GM18508 (cell line): ENCODE data around the gene PFDN1.
A peak's percentile ranks its signal among the peaks of the same experiment; 100 is the strongest.

ENCODE experiments used
- ATAC-seq: cut with Tn5 transposase; IDR thresholded peaks from one replicate; pipeline ENCODE4 v1.9.1; 2021; ENCODE audit warnings: moderate number of reproducible peaks; ENCODE audit not compliant: insufficient read depth, unreplicated experiment

PFDN1 gene

GRCh38 chr5:140329739-140330481 lies 27.0 kb upstream of the PFDN1 start:
- ATAC-seq, result no peak

GRCh38 chr5:140328036-140328764 lies 25.3 kb upstream of the PFDN1 start:
- ATAC-seq, result no peak

GRCh38 chr5:140327589-140327988 lies 24.7 kb upstream of the PFDN1 start:
- ATAC-seq, result no peak

- ATAC-seq, result no peak
Measured at GRCh38 chr5:140325486-140325885, 22.6 kb upstream of the PFDN1 start.

DNA sequence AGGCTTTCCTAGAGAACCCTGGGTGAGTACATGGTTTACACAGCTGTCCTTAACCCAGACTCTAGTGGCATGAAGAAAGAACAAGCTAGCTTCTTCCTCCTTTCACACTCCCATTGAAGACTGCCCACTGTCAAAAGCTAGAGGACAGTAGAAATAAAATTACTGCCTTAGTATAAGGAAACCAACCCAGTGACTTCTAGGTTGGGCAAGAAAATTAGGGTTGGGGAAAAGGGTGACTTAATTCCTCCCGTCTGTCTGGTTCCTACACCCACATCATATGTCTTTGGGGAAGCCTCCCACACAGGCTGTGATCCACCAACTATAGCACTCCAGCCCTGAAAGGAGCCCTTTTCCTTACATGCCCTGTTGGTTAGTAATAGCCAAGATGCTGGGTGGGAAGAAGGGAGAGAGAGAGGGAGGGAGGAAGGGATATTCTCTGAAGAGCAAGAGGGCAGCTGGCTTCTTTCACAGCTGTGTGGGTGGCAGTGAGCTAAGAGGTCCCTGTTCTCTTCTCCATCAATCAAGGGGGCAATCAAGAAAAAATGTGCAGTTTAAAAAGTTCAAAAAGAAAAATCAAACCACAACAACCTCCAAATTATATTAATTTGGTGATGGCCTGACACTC lies 21.8 kb upstream of the PFDN1 start:
- ATAC-seq, result no peak

DNA sequence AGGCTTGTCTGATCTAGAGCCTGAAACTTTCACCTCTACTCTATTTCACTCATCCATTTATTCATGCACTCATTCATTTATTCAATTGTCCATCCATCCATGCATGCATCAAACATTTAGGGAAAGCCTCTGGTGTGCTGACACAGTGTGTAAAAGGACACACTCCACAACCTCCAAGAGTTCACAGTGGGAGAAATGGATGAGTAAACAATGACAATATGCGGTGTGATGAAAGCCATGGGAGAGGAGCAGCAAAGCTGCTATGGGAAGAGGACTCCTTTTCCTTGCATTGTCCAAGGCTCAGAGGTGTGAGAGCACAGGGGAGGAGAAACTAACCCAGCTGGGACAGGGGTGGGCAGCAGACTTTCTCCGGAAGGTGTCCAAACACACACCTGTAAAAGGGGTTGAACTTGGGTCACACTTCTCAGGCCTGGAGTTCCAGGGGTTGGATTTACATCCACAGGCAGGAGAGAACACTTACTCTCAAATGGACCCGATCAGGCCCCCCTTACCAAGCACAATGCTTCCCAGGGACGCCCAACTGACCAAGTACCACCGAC lies 21.2 kb upstream of the PFDN1 start:
- ATAC-seq, result no peak

DNA sequence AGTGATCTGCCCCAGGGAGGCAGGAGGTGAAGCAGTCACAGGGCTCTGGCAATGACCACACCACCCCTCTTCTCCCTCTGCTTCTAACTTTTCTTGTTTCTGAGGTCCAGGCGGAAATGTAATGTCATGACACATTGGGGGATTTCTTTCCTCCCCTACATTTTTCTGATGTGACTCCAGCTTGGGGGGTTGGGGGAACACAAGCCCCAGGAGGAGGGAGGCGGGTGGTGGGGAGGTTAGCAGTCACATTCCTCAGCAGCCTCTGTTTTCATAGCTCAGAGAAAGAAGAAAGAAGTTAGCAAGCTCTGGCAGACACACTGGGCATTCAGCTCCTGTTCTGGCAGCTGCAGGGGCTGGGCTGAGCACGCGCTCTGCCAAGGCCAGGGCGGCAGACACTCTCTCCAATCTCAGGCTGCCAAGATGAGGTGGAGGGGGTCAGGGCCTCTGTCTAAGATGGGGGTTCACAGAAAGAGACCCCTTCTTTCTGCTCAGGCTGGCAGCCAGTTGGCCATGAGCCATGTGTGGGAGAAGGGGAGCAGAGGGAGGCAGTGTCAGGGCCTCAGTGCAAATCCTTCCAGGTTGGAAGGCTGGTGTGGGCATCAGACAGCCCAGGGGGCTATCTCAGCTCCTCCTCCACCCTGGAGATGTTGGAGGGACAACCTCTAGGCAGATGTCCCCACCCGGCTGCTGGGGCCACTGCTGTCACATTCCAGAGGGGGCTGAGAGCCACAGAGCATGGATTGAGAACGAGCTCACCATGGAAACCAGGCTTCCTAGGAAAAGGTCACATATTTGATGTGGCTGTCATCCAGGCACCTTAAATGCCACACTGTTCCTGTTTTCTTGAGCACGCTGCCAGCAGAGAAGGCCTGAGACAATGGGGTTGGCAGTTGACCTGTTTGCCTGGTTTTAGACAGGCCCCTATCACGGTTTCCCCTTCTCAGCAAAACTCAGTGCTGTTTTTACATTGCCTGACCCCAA lies 20.1 kb upstream of the PFDN1 start:
- no peak for ATAC-seq

- peak; percentile 66 for ATAC-seq
Measured at GRCh38 chr5:140321796-140322195, 18.9 kb upstream of the PFDN1 start.

DNA sequence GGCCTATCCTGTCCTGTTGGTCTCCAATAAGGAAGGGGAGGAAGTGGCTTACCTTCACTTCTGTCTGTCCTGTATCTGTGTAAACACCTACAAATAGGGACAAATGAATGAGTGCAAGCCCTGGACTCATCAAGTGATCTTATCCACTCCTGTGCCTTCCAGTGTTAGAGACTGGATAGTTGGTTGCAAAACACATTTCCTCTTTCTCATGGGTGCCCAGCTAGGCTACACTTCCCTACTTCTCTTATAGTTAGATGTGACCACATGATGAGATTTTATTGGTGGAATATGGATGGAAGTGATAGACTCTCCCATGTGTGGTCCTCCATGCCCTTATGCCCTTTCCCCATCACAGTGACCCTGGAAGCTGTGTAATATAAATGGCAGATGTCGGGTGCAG lies 16.9 kb upstream of the PFDN1 start:
- ATAC-seq, result no peak

GRCh38 chr5:140318792-140319191 lies 15.9 kb upstream of the PFDN1 start:
- ATAC-seq, result no peak

DNA sequence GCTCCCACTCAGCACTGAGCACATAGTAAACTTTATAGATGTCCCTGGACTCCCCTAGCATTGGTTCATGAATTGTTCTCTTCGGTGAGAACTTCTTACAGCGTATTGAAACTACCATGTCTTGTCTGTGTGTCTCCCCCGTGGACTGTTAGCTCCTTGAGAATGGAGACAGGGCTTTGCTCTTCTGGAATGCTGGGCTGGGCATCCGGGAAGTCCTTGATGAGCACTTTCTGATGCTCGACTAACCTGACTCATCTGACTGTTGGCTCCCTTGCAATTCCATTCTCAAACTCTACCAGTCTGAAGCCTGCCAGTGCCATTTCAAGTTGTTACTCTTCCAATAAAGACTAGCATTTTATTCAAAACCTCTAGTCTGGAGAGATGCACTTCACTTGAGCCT lies 15.0 kb upstream of the PFDN1 start:
- ATAC-seq, result no peak

- ATAC-seq, result no peak
Measured at GRCh38 chr5:140312791-140313189, 9.9 kb upstream of the PFDN1 start.

DNA sequence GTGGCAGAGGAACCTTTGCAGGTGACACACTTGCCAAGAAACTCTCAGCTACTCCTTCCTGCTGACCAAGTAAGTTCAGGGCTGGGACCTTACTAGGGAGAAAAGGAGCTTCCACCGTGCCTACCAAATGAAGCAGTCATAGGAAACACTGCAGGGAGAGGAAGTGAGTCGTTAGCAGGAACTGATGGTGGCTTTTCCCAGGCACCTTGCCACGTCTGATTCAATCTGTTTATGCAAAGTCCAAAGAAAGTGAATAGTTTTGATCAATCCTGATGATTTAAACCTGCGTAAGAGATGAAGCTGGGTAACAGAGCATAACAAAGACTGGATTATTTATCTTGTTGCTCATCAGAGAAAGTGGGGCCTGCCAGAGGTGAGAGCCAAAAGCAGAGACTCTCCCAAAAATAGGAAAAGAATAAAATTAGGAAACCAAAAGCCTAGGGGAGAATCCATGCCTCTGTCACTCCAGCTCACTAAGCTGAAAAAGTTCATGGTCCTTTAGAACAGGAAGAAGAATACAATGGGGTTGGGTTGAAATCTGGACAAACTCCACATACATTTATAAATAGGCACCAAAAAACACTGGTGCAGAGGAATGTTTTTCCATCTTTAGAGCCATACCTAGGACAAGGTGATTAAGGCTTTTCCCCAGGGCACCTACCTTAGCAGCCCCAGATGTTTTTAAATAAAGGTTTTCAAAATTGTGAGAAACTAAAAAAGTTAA lies 9.3 kb upstream of the PFDN1 start:
- no peak for ATAC-seq

- no peak for ATAC-seq
Measured at GRCh38 chr5:140311011-140311467, 8.1 kb upstream of the PFDN1 start.

DNA sequence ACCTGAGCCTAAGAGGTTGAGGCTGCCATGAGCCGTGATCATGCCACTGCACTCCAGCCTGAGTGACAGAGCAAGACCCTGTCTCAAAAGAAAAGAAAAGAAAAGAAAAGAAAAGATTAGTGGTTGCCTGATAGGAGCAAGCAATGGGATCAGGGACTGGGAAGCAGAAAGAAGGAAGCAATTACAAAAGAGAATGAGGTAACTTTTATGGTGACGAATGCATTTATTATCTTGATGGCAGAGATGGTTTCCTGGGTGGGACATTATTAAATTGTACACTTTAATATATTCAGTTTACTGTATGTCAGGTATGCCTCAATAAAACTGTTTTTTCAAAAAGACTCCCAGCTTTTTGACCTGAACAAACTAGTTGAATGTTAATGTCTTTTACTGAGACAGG lies 7.5 kb upstream of the PFDN1 start:
- ATAC-seq, result no peak

- no peak for ATAC-seq
Measured at GRCh38 chr5:140309706-140310249, 6.9 kb upstream of the PFDN1 start.

- no peak for ATAC-seq
Measured at GRCh38 chr5:140305471-140305870, 2.6 kb upstream of the PFDN1 start.

DNA sequence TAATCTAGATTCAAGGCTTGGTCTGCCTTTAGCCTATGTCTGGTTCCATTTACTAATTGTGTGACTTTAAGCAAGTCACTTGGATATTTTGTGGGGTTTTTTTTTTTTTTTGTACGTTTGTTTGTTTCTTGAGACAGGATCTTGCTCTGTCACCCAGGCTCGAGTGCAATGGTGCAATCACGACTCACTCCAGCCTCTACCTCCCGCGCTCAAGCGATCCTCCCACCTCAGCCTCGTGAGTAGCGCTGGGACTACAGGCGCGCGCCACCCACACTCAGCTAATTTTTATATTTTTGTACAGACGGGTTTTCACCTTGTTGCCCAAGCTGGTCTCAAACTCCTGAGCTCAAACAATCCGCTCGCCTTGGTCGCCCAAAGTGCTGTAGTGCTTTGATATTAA lies 1.1 kb upstream of the PFDN1 start:
- no peak for ATAC-seq

GRCh38 chr5:140301136-140301535 lies 1.8 kb downstream of the PFDN1 start:
- ATAC-seq, result no peak
